ENCODE results near the gene HOXA13. TPM values are rescaled to one million over a fixed set of nuclear protein-coding genes. Genes with fewer than 3 reads are reported as not detected.

Gene HOXA13
- polyA plus RNA-seq, 1 donor, result not detected

DNA sequence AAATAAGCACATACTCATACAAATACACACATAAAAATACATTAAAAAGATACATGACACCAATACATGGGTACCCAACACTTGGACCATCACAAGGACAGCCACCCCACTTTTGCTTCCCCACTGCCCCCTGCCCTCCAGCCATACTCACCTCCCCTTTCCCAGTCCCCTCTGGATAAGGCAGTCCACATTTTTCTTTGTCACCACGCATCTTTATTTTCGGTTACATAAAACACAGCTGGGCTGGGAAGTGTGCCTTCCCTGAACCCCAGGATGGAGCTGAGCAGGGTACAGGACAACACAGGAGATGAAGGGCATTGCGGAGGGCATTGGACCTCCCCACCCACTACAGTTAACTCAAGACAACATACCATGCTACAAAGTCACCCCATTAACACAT lies 46.4 kb downstream of the HOXA13 start:
- Histone ChIP-seq H3K4me3 (ENCODE audit: low read length) (no peak overlapping the region), H3K36me3 (ENCODE audit: control insufficient read depth, insufficient read depth, low read length) (no peaks in the 10 kb centered on the region), H3K9me3 (ENCODE audit: control insufficient read depth, low read depth, low read length) (peaks cover 21% of the 10 kb centered on the region), H3K27ac (ENCODE audit: low read length) (no peak overlapping the region), H3K4me1 (ENCODE audit: control insufficient read depth, insufficient read depth, low read length) (peaks cover 8% of the 10 kb centered on the region), H3K27me3 (ENCODE audit: control insufficient read depth, insufficient read depth, low read length) (peaks cover 94% of the 10 kb centered on the region)
- no peak for DNase-seq
- WGBS (ENCODE audit: insufficient coverage, low lambda C conversion rate), result no CpG with 5 or more reads among the region's 3 CpGs

DNA sequence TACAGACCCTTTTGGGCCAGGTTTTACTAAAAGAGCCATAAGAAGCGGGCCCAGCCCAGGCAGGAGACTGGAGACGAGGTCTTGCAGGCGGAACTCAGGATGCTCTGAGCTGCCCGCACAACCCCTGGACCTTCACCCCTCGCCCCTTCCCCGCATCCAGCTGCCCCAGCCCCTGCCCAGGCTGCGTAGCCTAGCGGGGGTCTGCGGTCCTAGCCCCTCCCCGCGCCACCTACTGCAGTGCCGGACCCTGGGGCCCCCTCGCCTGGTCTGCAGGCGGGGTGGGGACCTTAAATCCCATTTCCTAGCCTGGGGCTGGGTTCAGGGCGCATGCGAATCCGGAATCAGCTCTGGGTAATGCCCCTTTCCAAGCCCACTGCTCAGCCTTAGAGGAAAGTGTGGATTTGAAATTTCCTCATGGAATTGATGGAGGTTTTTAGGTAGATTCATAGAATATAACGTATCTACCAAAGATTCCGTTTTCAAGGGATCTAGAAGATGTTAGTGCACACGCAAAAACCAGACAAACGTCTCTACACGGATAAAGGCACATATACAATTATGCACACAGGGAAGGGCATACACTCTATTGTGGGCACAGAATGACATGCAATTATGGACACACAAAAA lies 47.0 kb downstream of the HOXA13 start:
- DNase-seq, result no peak
- Histone ChIP-seq H3K36me3 (ENCODE audit: control insufficient read depth, insufficient read depth, low read length) (no peaks in the 10 kb centered on the region), H3K4me3 (ENCODE audit: low read length) (peak overlapping the region; percentile 73), H3K4me1 (ENCODE audit: control insufficient read depth, insufficient read depth, low read length) (peaks cover 12% of the 10 kb centered on the region), H3K27ac (ENCODE audit: low read length) (peak overlapping the region; percentile 89), H3K9me3 (ENCODE audit: control insufficient read depth, low read depth, low read length) (peaks cover 20% of the 10 kb centered on the region), H3K27me3 (ENCODE audit: control insufficient read depth, insufficient read depth, low read length) (peaks cover 94% of the 10 kb centered on the region)
- 60% methylated on average over 2 of the region's 22 CpGs for WGBS (ENCODE audit: insufficient coverage, low lambda C conversion rate)

- peaks cover 14% of the 10 kb centered on the region for H3K4me1 ChIP-seq (ENCODE audit: control insufficient read depth, insufficient read depth, low read length)
- H3K27me3 ChIP-seq (ENCODE audit: control insufficient read depth, insufficient read depth, low read length), result peaks cover 92% of the 10 kb centered on the region
- H3K27ac ChIP-seq (ENCODE audit: low read length), result peak within 1 kb of the TSS; percentile 89
- DNase-seq, result no peak
- WGBS (ENCODE audit: insufficient coverage, low lambda C conversion rate), result 54% methylated on average over 6 of the region's 53 CpGs
- H3K36me3 ChIP-seq (ENCODE audit: control insufficient read depth, insufficient read depth, low read length), result no peaks in the 10 kb centered on the region
- H3K4me3 ChIP-seq (ENCODE audit: low read length), result peak within 1 kb of the TSS; percentile 73
- peaks cover 21% of the 10 kb centered on the region for H3K9me3 ChIP-seq (ENCODE audit: control insufficient read depth, low read depth, low read length)
Observed at GRCh38 chr7:27151931-27152815, 47.7 kb downstream of the HOXA13 start, which contains the start of gene HOXA3. TSS of gene HOXA3 (minus strand) at chr7:27152583. CDS start at chr7:27110640, 41,943 bp downstream.

DNA sequence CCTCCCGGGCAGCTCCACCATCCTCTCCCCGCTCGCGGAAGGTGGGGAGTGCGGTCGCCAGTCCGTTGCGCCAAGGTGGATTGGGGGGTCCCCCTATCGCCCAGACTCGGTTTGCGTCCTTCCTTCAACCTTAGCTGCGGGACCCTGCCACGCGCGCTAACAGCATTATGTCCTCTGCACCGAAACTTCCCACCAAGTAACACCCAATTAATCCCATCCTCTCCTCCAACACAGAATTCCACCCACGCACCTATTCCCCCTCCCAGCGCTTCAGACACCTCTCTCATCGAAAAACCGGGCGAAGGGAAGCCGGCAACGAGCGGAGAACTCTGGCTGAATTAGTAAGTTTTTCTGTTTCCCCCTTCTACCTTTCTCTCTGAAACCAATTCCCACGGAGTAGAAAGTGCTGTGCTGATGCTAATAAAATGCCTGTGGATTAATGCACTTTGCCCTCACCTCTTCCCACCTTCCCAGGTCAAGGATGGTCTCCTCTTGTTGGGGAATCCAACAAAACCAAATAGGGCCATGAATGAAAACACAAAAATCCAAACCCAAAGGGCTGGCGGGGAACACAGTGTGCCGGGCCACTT lies 48.5 kb downstream of the HOXA13 start:
- H3K4me1 ChIP-seq (ENCODE audit: control insufficient read depth, insufficient read depth, low read length), result peaks cover 18% of the 10 kb centered on the region
- no peak for DNase-seq

DNA sequence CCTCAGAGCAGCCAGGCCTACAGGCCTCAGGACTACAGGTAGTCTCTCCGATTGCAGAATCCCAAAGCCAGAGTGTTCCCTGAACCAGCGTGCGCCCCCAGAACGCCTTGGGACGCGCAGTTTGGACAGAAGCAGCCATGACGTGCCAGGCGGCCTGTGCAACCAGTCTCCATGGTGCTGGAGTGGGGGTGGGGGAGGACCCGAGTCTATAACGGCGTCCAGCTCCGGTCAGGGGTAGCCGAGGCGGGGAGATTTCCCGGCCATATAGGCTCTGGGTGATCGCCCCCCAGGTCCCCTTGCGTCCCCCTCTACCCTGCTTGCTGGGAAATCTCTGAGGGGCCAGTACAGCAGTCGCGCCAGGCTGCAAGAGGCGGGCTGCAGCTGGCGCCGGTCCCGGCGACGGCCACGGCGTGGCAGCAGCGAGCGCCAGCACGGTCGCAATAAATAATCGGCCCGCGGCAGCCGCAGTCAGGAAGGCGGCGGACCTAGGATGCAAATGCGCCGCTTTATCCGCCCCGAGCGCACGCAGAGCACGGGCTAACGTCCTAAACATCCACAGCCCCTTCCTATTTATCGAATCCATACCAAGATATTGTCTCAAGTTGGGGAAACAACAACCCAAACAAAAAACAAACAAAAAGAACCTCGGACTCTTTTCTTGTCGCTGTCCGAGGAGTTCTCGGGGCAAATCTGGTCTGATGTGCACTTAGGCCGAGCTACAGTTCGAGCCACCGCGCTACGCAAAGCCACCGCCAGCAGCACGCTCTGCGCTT lies 49.1 kb downstream of the HOXA13 start:
- H3K36me3 ChIP-seq (ENCODE audit: control insufficient read depth, insufficient read depth, low read length), result peaks cover 3% of the 10 kb centered on the region
- WGBS (ENCODE audit: insufficient coverage, low lambda C conversion rate), result no CpG with 5 or more reads among the region's 58 CpGs
- H3K4me3 ChIP-seq (ENCODE audit: low read length), result peak overlapping the region; percentile 73
- H3K27ac ChIP-seq (ENCODE audit: low read length), result peak overlapping the region; percentile 89
- peaks cover 17% of the 10 kb centered on the region for H3K4me1 ChIP-seq (ENCODE audit: control insufficient read depth, insufficient read depth, low read length)
- H3K27me3 ChIP-seq (ENCODE audit: control insufficient read depth, insufficient read depth, low read length), result peaks cover 94% of the 10 kb centered on the region
- peaks cover 20% of the 10 kb centered on the region for H3K9me3 ChIP-seq (ENCODE audit: control insufficient read depth, low read depth, low read length)
- peak in 1 of 2 donors; percentile 77 for DNase-seq

More for the DNA sequence above, 48.5 kb downstream of the HOXA13 start:
- peak overlapping the region; percentile 73 for H3K4me3 ChIP-seq (ENCODE audit: low read length)
- H3K9me3 ChIP-seq (ENCODE audit: control insufficient read depth, low read depth, low read length), result peaks cover 23% of the 10 kb centered on the region
- peak overlapping the region; percentile 89 for H3K27ac ChIP-seq (ENCODE audit: low read length)
- no CpG with 5 or more reads among the region's 27 CpGs for WGBS (ENCODE audit: insufficient coverage, low lambda C conversion rate)
- H3K27me3 ChIP-seq (ENCODE audit: control insufficient read depth, insufficient read depth, low read length), result peaks cover 94% of the 10 kb centered on the region
- H3K36me3 ChIP-seq (ENCODE audit: control insufficient read depth, insufficient read depth, low read length), result peaks cover 3% of the 10 kb centered on the region

- no peak for DNase-seq
- peaks cover 8% of the 10 kb centered on the region for H3K36me3 ChIP-seq (ENCODE audit: control insufficient read depth, insufficient read depth, low read length)
- 64% methylated on average over 2 of the region's 13 CpGs for WGBS (ENCODE audit: insufficient coverage, low lambda C conversion rate)
- H3K27ac ChIP-seq (ENCODE audit: low read length), result peak overlapping the region; percentile 59
- H3K27me3 ChIP-seq (ENCODE audit: control insufficient read depth, insufficient read depth, low read length), result peaks cover 94% of the 10 kb centered on the region
- peak overlapping the region; percentile 73 for H3K4me3 ChIP-seq (ENCODE audit: low read length)
- peaks cover 23% of the 10 kb centered on the region for H3K4me1 ChIP-seq (ENCODE audit: control insufficient read depth, insufficient read depth, low read length)
- H3K9me3 ChIP-seq (ENCODE audit: control insufficient read depth, low read depth, low read length), result peaks cover 27% of the 10 kb centered on the region
Observed at GRCh38 chr7:27149842-27150567, 49.9 kb downstream of the HOXA13 start.

DNA sequence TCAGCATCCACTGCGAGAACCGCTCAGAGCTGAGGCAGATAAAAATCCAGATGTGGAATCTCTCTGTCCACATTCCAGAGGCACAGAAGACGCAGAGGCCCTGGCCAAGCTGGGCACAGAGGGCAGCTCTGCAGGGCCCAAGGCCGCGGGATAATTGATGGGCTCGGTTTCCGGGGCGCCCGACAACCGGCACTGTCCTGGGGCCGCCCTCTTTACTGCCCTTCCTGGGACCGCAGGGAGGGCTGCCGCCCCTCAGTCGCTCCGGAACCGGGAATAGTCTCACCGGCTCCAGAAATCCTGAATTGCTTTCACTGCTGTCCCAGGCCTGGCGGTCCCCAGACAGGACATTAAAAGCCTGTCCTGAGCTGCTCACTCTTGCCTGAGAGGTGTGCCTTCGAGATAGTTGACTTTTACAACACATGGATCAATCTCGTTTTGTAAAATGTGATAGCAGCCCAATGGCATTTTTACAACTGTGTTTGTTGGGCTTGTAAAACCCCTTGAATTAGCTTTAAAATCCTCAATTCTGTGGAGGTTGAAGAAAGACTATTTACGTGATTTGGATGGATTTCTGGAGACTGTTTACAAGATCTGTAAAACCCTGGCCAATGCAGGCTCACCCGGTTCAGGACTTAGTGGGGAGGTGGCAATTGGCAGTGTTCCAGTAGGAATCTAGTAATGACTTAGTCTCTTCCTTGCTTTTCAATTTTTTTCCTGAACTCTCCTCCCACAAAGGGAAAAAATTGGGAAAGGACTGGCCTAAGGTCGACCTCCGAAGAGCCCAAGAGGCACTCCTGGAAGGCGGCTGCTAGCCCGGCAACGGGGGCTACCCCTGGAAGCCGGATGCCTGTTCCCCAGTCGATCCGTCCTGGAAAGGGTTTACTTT lies 50.9 kb downstream of the HOXA13 start:
- peaks cover 94% of the 10 kb centered on the region for H3K27me3 ChIP-seq (ENCODE audit: control insufficient read depth, insufficient read depth, low read length)
- WGBS (ENCODE audit: insufficient coverage, low lambda C conversion rate), result no CpG with 5 or more reads among the region's 30 CpGs
- DNase-seq, result no peak
- H3K9me3 ChIP-seq (ENCODE audit: control insufficient read depth, low read depth, low read length), result peaks cover 30% of the 10 kb centered on the region
- peak overlapping the region; percentile 59 for H3K27ac ChIP-seq (ENCODE audit: low read length)
- peak overlapping the region; percentile 73 for H3K4me3 ChIP-seq (ENCODE audit: low read length)
- peaks cover 8% of the 10 kb centered on the region for H3K36me3 ChIP-seq (ENCODE audit: control insufficient read depth, insufficient read depth, low read length)
- peaks cover 30% of the 10 kb centered on the region for H3K4me1 ChIP-seq (ENCODE audit: control insufficient read depth, insufficient read depth, low read length)

DNA sequence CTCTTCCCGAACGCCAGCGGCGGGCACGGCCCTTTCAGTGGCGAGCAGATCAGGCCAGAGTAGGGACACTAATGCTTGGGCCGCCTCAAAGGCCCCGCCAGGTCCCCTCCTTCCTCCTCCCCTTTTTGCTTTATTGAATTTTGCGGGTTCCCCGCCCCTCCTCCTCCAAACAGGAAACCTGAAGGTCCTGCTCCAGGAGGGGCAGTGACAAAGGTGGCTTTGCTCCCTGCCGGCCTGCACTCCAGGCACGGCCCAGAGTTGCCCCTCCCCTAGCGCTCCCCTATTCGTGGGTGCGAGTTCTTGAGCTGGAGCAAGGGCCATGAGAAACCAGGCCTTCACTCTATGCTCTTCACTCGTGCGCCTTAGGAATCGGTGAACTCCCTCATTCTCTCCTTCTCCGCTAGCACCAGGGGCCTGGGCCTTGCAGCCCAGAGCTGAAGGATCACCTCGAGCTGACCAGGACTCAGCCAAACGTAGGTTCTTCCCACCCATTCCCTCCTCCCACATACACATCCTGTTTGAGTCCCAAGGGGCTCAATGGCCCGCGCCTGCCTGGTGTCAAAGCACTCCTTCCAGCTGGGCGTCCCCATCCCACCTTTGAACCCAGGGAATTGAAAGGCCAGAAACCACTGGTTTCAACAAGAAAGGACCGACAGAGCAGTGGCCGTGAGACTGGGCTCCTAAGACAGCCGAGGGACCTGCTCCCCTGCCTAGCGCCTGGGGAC lies 51.7 kb downstream of the HOXA13 start:
- Histone ChIP-seq H3K4me3 (ENCODE audit: low read length) (peak overlapping the region; percentile 73), H3K9me3 (ENCODE audit: control insufficient read depth, low read depth, low read length) (peaks cover 30% of the 10 kb centered on the region), H3K36me3 (ENCODE audit: control insufficient read depth, insufficient read depth, low read length) (peaks cover 10% of the 10 kb centered on the region), H3K4me1 (ENCODE audit: control insufficient read depth, insufficient read depth, low read length) (peaks cover 32% of the 10 kb centered on the region), H3K27me3 (ENCODE audit: control insufficient read depth, insufficient read depth, low read length) (peaks cover 88% of the 10 kb centered on the region), H3K27ac (ENCODE audit: low read length) (peak overlapping the region; percentile 59)
- DNase-seq, result no peak
- WGBS (ENCODE audit: insufficient coverage, low lambda C conversion rate), result no CpG with 5 or more reads among the region's 28 CpGs
